K562 (cell line): ENCODE data around the gene LRMDA. TPM values are rescaled to one million over a fixed set of nuclear protein-coding genes. Genes with fewer than 3 reads are reported as not detected.

Experiments
- ATAC-seq: fragments of 200-7000 bp; cut with Tn5 transposase; 3 replicates; pipeline ENCODE4 v1.9.1; 2020; ENCODE audit warnings: moderate library complexity
- BruUV-seq: library from RNA; stranded (reverse); fragments of 400-500 nt; replicated peaks from 2 replicates; lab custom pipeline; 2021; lab: Mats Ljungman, UMichigan
- CTCF ChIA-PET: fragments of 300-600 bp; formaldehyde crosslinking; extraction: SDS; loops from one replicate; lab custom pipeline; 2021; ENCODE audit warnings: low intra/inter-chr PET ratio; lab: Yijun Ruan, JAX
- POLR2A ChIA-PET: fragments of 300-600, 350-650 bp; sonication (Branson Sonifier 250); formaldehyde crosslinking; extraction: SDS; loops from one replicate; lab custom pipeline; 2021; ENCODE audit warnings: antibody characterized with exemption, inconsistent platforms; lab: Yijun Ruan, JAX
- DNase-seq, 4 experiments: peaks; one replicate each; pipeline versions ENCODE4 v3.0.0 to v3.0.0-alpha.2; 2011 to 2018; ENCODE audit warnings: low spot score in 3 of 4, mixed read lengths in 3 of 4; ENCODE audit errors: extremely low read depth in 1 of 4
- FAIRE-seq: peaks from 2 replicates; lab custom pipeline; 2011; peaks lifted over from hg19 to GRCh38; lab: Jason Lieb, UNC
- H2AFZ ChIP-seq: 2 replicates; pipeline ENCODE4 v1.6.0; 2011; ENCODE audit warnings: low read depth, low read length, control low read depth, inconsistent platforms
- H3K27ac ChIP-seq: fragments of 200-600 bp; 3 replicates; pipeline ENCODE4 v1.8.0; 2011; ENCODE audit warnings: low read depth, mild to moderate bottlenecking, control low read depth, inconsistent platforms, low read length, moderate library complexity, mixed read lengths; ENCODE audit errors: extremely low read depth
- H3K27me3 ChIP-seq, 2 experiments: fragments of 300-600 bp in 1 of 2; 2 replicates in 1 of 2; 3 replicates in 1 of 2; pipeline versions ENCODE4 v1.6.0 to v1.8.0; 2011; ENCODE audit warnings: inconsistent platforms in 2 of 2, low read length in 2 of 2, mild to moderate bottlenecking in 1 of 2, mixed read lengths in 1 of 2, moderate library complexity in 1 of 2; ENCODE audit not compliant: control insufficient read depth in 2 of 2, insufficient read depth in 2 of 2
- H3K36me3 ChIP-seq: fragments of 300-600 bp; 3 replicates; pipeline ENCODE4 v1.8.0; 2011; ENCODE audit warnings: mild to moderate bottlenecking, low read length, inconsistent platforms; ENCODE audit not compliant: control insufficient read depth, insufficient read depth
- H3K4me1 ChIP-seq, 2 experiments: fragments of 200-600 bp in 1 of 2; replicated peaks in 1 of 2; 2 replicates in 1 of 2; 3 replicates in 1 of 2; pipeline versions ENCODE4 v1.5.1 to v1.8.0; 2011; ENCODE audit warnings: inconsistent platforms in 2 of 2, low read length in 2 of 2, mild to moderate bottlenecking in 1 of 2, mixed read lengths in 1 of 2, moderate library complexity in 1 of 2; ENCODE audit not compliant: control insufficient read depth in 2 of 2, insufficient read depth in 2 of 2
- H3K4me2 ChIP-seq: 2 replicates; pipeline ENCODE4 v1.6.1; 2011; ENCODE audit warnings: low read length, control low read depth, inconsistent platforms, mixed read lengths; ENCODE audit not compliant: insufficient read depth
- H3K4me3 ChIP-seq: fragments of 200-600 bp; sonication (generic), shearing (Covaris generic); 2 replicates; pipeline ENCODE4 v1.5.1; 2016; ENCODE audit warnings: control low read depth, inconsistent platforms
- H3K79me2 ChIP-seq: fragments of 200-600 bp; 3 replicates; pipeline ENCODE4 v1.8.0; 2011; ENCODE audit warnings: low read length, inconsistent platforms; ENCODE audit not compliant: control insufficient read depth, insufficient read depth
- H3K9ac ChIP-seq, 2 experiments: 2 replicates each; pipeline versions ENCODE4 v1.6.0 to v1.6.1; 2011; ENCODE audit warnings: low read depth in 2 of 2, low read length in 2 of 2, control low read depth in 1 of 2, inconsistent platforms in 1 of 2, mild to moderate bottlenecking in 1 of 2, mixed read lengths in 1 of 2; ENCODE audit not compliant: insufficient read depth in 1 of 2
- H3K9me1 ChIP-seq: one replicate; pipeline ENCODE4 v1.6.0; 2011; ENCODE audit warnings: inconsistent platforms, mild to moderate bottlenecking, low read length, moderate library complexity; ENCODE audit not compliant: control insufficient read depth, insufficient read depth
- H3K9me3 ChIP-seq: replicated peaks from 2 replicates; pipeline ENCODE4 v1.5.1; 2011; ENCODE audit warnings: low read depth, low read length, inconsistent platforms; ENCODE audit not compliant: control insufficient read depth, insufficient read depth
- H4K20me1 ChIP-seq: replicated peaks from 2 replicates; pipeline ENCODE4 v1.6.1; 2011; ENCODE audit warnings: low read length, inconsistent platforms, mixed read lengths; ENCODE audit not compliant: control insufficient read depth, insufficient read depth
- CAMTA2 ChIP-seq: fragments of 250-450 bp; sonication (Bioruptor Pico); conservative IDR thresholded peaks from 2 replicates; pipeline ENCODE4 v1.5.1; 2022
- CREB1 ChIP-seq, 2 experiments: sonication (generic) in 1 of 2; formaldehyde crosslinking in 1 of 2; IDR thresholded peaks; 2 replicates each; pipeline versions ENCODE4 v1.6.1 to v1.8.0; 2012 to 2022; ENCODE audit warnings: inconsistent platforms in 1 of 2, mild to moderate bottlenecking in 1 of 2, missing genetic modification reagents in 1 of 2, moderate library complexity in 1 of 2
- HOMEZ ChIP-seq: fragments of 250-450 bp; sonication (Bioruptor Pico); IDR thresholded peaks from 2 replicates; pipeline ENCODE4 v1.4.0; 2020; ENCODE audit warnings: mild to moderate bottlenecking, moderate library complexity
- KDM5B ChIP-seq: fragments of 200-600 bp; sonication (generic); IDR thresholded peaks from 2 replicates; pipeline ENCODE4 v1.6.1; 2012; ENCODE audit warnings: low read depth, mild to moderate bottlenecking, moderate library complexity, low read length, control low read depth, inconsistent platforms; ENCODE audit not compliant: insufficient replicate concordance
- MEIS2 ChIP-seq: fragments of 450-650 bp; IDR thresholded peaks from 2 replicates; pipeline ENCODE4 v1.6.1; 2014; ENCODE audit warnings: mild to moderate bottlenecking; ENCODE audit not compliant: partially characterized antibody
- PBX2 ChIP-seq, 2 experiments: IDR thresholded peaks in 1 of 2; conservative IDR thresholded peaks in 1 of 2; 2 replicates each; pipeline ENCODE4 v1.6.1; 2016; ENCODE audit warnings: low read depth in 2 of 2, mild to moderate bottlenecking in 1 of 2, missing compliant biosample characterization in 1 of 2, missing genetic modification characterization in 1 of 2, moderate library complexity in 1 of 2
- POLR3G ChIP-seq: IDR thresholded peaks from 2 replicates; pipeline ENCODE4 v1.6.1; 2011; ENCODE audit not compliant: insufficient read length, insufficient replicate concordance; ENCODE audit errors: extremely low read depth
- SMAD2 ChIP-seq: fragments of 150-350 bp; IDR thresholded peaks from 2 replicates; pipeline ENCODE4 v1.6.1; 2014; ENCODE audit warnings: low read depth, mild to moderate bottlenecking, low read length
- SMARCE1 ChIP-seq: fragments of 450-650 bp; IDR thresholded peaks from 2 replicates; pipeline ENCODE4 v1.7.1; 2016; ENCODE audit warnings: mild to moderate bottlenecking
- SPI1 ChIP-seq: IDR thresholded peaks from 2 replicates; pipeline ENCODE4 v1.6.1; 2011; ENCODE audit warnings: low read depth, low read length, control low read depth, borderline replicate concordance
- WGBS: fragments of 100-300 bp; shearing (Covaris generic); methylation state at CpG from one replicate; pipeline ENCODE4 v1.1.6; 2016; ENCODE audit warnings: low coverage, mixed read lengths; ENCODE audit not compliant: insufficient coverage; ENCODE audit errors: missing lambda C conversion rate; 5-methylcytosine and 5-hydroxymethylcytosine counted together
- in situ Hi-C: fragments of 300-500 bp; cut with MboI; formaldehyde crosslinking; loops from 4 replicates; pipeline ENCODE4 v1.15.0; 2018; ENCODE audit warnings: inconsistent platforms, mixed read lengths
- intact Hi-C: fragments of 100-400 bp; cut with micrococcal nuclease; formaldehyde crosslinking; loops from 2 replicates; pipeline ENCODE4 v1.14.2; 2022
- polyA plus RNA-seq, 8 experiments: library from polyadenylated mRNA; depleted of rRNA in 4 of 8; stranded (reverse) in 5 of 8; unstranded in 3 of 8; fragments of >200 nt; fragmentation: Nextera tagmentation in 2 of 8; fragmentation: Illumina TruSeq in 1 of 8; extraction: Ambion mirVana in 2 of 8; extraction: Trizol in 1 of 8; gene quantifications; 2 replicates each; pipeline versions ENCODE4 v1.2.1 to v1.2.3, GENCODE V29; 2011 to 2014; ENCODE audit warnings: inconsistent platforms in 1 of 8, missing spikeins in 1 of 8
- total RNA-seq, 7 experiments: library from RNA; depleted of rRNA in 6 of 7; stranded (reverse); fragments of >200 nt in 6 of 7; fragmentation: Illumina TruSeq in 2 of 7; extraction: Trizol in 2 of 7; gene quantifications; 2 replicates each; pipeline versions ENCODE4 v1.2.1 to v1.2.3, GENCODE V29; 2011 to 2021; ENCODE audit warnings: low replicate concordance in 1 of 7

Gene LRMDA
- total and polyA plus RNA-seq, 9 of the 15 experiments (the other 6 are each of a cell fraction or from before 2014, with no cell fraction given): 0.25 TPM; not detected in 8

- intact Hi-C loops: loop anchor here (10.0 kb wide), 3 partner anchors 517 to 1577 kb away; no protein-coding TSS in a partner anchor
- CTCF ChIA-PET: no interaction called here
- 7% methylated on average over 68 of the region's 68 CpGs for WGBS
- Histone ChIP-seq H3K4me3 (peak overlapping the region; percentile 67), H3K36me3 (no peaks in the 10 kb centered on the region), H4K20me1 (peaks cover 4% of the 10 kb centered on the region; the same call in 1 of the 2 replicates), H3K9me1 (no peaks in the 10 kb centered on the region), H3K4me2 (peak overlapping the region; percentile 74), H2AFZ (peak overlapping the region; percentile 57), H3K79me2 (no peaks in the 10 kb centered on the region), H3K9ac (no peak overlapping the region), H3K27ac (no peak overlapping the region), H3K9me3 (no peaks in the 10 kb centered on the region), H3K4me1 (peaks cover 0 to 53% of the 10 kb centered on the region in 2 experiments; a peak in 3 of 5 replicates), H3K27me3 (peaks cover 43 to 65% of the 10 kb centered on the region in 2 experiments)
- DNase-seq (peak; percentile 37 to 65 (median 60)), FAIRE-seq (no peak), ATAC-seq (peak; percentile 42)
- in situ Hi-C loops: no loop called here
- POLR2A ChIA-PET: interaction anchor here (0.7 kb wide), 1 partner anchor 130 kb away, joined by 3 read pairs; no protein-coding TSS in a partner anchor
- no TSS peak for BruUV-seq
- no peak for TF ChIP-seq SMARCE1
- no peak for TF ChIP-seq SMAD2
- TF ChIP-seq PBX2 (CRISPR knock-in tag; IDR thresholded peaks at IDR 0.05; ENCODE audit: low read depth): no peak
- TF ChIP-seq PBX2 (tag; conservative IDR thresholded peaks at IDR 0.05; ENCODE audit: low read depth): peak; percentile 92
- TF ChIP-seq POLR3G: no peak
- TF ChIP-seq SPI1: no peak
- TF ChIP-seq KDM5B: peak; percentile 14
- TF ChIP-seq CAMTA2 (CRISPR knock-in tag): no peak
- peak; percentile 94 for TF ChIP-seq MEIS2
- TF ChIP-seq CREB1 (IDR thresholded peaks at IDR 0.05): peak; percentile 74
- peak; percentile 63; the same call in 1 of the 2 replicates for TF ChIP-seq CREB1 (CRISPR knock-in tag; IDR thresholded peaks at IDR 0.05)
- TF ChIP-seq HOMEZ (CRISPR knock-in tag): no peak
These were observed 23.5 kb upstream of the LRMDA start for GRCh38 chr10:75407713-75408508.
